Lung (tissue), 12 donors: ENCODE measurements around the gene FAM180A. TPM values are rescaled to one million over a fixed set of nuclear protein-coding genes. Genes with fewer than 3 reads are reported as not detected.

Source experiments
- ATAC-seq: fragments of 200-7000 bp; cut with Tn5 transposase; one replicate; pipeline ENCODE4 v1.9.1; 2020; ENCODE audit warnings: moderate number of reproducible peaks; ENCODE audit not compliant: insufficient read depth, low FRiP score
- DNase-seq, 3 donors: peaks; one replicate each; pipeline ENCODE4 v3.0.0-alpha.2; 2013 to 2017
- H3K27ac ChIP-seq, 2 donors: one replicate each; pipeline ENCODE4 v1.5.1; 2013; ENCODE audit warnings: mild to moderate bottlenecking in 2 of 2, moderate library complexity in 2 of 2, control low read depth in 1 of 2, inconsistent platforms in 1 of 2, low read depth in 1 of 2, low read length in 1 of 2
- H3K27me3 ChIP-seq, 3 donors: one replicate each; pipeline ENCODE4 v1.5.1; 2013; ENCODE audit warnings: low read length in 2 of 3; ENCODE audit not compliant: control insufficient read depth in 3 of 3, insufficient read depth in 3 of 3
- H3K36me3 ChIP-seq, 4 donors: one replicate each; pipeline ENCODE4 v1.5.1; 2013; ENCODE audit warnings: low read length in 4 of 4, mild to moderate bottlenecking in 1 of 4, moderate library complexity in 1 of 4; ENCODE audit not compliant: control insufficient read depth in 4 of 4, insufficient read depth in 4 of 4
- H3K4me1 ChIP-seq, 5 donors: one replicate each; pipeline ENCODE4 v1.5.1; 2013; ENCODE audit warnings: low read length in 5 of 5, mild to moderate bottlenecking in 2 of 5, moderate library complexity in 1 of 5; ENCODE audit not compliant: control insufficient read depth in 5 of 5, insufficient read depth in 5 of 5
- H3K4me3 ChIP-seq: one replicate; pipeline ENCODE4 v1.5.1; 2013; ENCODE audit warnings: mild to moderate bottlenecking, control low read depth, moderate library complexity
- H3K9ac ChIP-seq, 2 donors: one replicate each; pipeline ENCODE4 v1.5.1; 2013; ENCODE audit warnings: low read length in 2 of 2, control low read depth in 1 of 2; ENCODE audit not compliant: insufficient read depth in 1 of 2
- H3K9me3 ChIP-seq, 4 donors: one replicate each; pipeline ENCODE4 v1.5.1; 2013; ENCODE audit warnings: low read length in 3 of 4, mild to moderate bottlenecking in 1 of 4, moderate library complexity in 1 of 4; ENCODE audit not compliant: control insufficient read depth in 4 of 4, insufficient read depth in 3 of 4
- WGBS, 2 donors: extraction: QIAGEN DNeasy Blood & Tissue Kit; methylation state at CpG; one replicate each; pipeline ENCODE4 v1.1.7; 2013; 5-methylcytosine and 5-hydroxymethylcytosine counted together
- polyA plus RNA-seq, 2 donors: library from polyadenylated mRNA; stranded (reverse); fragments of 200-250 nt; gene quantifications; one replicate each; pipeline ENCODE4 v1.2.1, GENCODE V29; 2013
- total RNA-seq, 2 donors: library from RNA; depleted of rRNA in 1 of 2; stranded (reverse); fragments of >200 nt in 1 of 2; gene quantifications; one replicate each; pipeline ENCODE4 v1.2.1, GENCODE V29; 2014 to 2021
- TF ChIP-seq, protein P1 (sequence below): IDR thresholded peaks from 2 replicates; pipeline ENCODE4 v1.5.1; 2012; ENCODE audit warnings: mild to moderate bottlenecking; ENCODE audit errors: control extremely low read depth, extremely low read depth
- donor health status: control.
- donor health status: control.
- donor health status: Bipolar disorder and iron deficiency.
- donor health status: healthy.
- donor health status: DM: yes; HTN: yes; CAD: no.

Gene FAM180A
- total and polyA plus RNA-seq, 4 donors, result 0.18 to 2.1 (median 1.3) TPM

DNA sequence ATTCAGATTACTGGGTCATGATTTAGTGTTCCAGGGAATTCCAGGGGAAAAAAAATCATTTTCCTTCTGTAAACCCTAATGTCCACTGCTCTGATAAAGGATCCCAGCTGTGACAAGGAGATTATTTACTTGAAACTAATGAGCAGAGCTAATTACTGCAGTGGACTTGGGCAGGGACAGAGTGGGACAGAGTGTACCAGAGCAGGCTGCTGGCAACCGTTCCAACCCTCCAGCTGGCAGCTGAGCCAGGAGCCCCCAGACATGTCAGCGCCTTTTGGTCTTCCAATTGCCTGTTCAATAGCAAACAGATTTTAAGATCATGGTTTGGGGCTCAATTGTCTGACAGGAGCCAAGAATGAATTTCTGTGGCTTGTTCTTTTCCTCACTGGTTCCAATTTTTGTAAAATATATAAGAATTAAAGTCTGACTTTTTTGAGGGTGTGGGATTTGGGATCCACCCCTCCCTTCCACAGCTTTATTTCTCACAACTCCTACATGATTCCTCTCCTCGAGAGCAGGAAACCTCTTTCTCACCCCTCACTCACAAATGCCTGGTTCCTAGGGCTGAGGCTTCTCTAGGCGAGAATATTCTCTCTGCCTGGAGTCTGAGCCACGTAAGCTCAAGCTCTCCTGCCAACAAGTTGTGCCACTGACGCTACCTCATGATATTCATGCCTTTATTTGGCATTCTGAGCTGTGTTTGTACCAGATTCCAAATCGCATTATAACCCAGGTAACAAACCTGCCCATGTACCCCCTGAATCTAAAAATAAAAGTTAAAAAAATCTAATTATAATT, 20.6 kb upstream of the FAM180A start:
- TF ChIP-seq, protein P1, sequence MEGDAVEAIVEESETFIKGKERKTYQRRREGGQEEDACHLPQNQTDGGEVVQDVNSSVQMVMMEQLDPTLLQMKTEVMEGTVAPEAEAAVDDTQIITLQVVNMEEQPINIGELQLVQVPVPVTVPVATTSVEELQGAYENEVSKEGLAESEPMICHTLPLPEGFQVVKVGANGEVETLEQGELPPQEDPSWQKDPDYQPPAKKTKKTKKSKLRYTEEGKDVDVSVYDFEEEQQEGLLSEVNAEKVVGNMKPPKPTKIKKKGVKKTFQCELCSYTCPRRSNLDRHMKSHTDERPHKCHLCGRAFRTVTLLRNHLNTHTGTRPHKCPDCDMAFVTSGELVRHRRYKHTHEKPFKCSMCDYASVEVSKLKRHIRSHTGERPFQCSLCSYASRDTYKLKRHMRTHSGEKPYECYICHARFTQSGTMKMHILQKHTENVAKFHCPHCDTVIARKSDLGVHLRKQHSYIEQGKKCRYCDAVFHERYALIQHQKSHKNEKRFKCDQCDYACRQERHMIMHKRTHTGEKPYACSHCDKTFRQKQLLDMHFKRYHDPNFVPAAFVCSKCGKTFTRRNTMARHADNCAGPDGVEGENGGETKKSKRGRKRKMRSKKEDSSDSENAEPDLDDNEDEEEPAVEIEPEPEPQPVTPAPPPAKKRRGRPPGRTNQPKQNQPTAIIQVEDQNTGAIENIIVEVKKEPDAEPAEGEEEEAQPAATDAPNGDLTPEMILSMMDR, result no peak
- peak; percentile 33 to 40 (median 36) for DNase-seq
- no peaks in the 10 kb centered on the region for H3K36me3 ChIP-seq
- H3K4me3 ChIP-seq, result no peak overlapping the region
- H3K9ac ChIP-seq, result no peak overlapping the region
- ATAC-seq, result no peak
- H3K27ac ChIP-seq, result peak overlapping the region in 1 of 2 donors; percentile 66
- WGBS, 2 donors, result 76 to 86% methylated on average over 7 of the region's 7 CpGs
- no peaks in the 10 kb centered on the region for H3K9me3 ChIP-seq
- peaks cover 3 to 19% (median 7%) of the 10 kb centered on the region in 5 donors for H3K4me1 ChIP-seq
- no peaks in the 10 kb centered on the region for H3K27me3 ChIP-seq

DNA sequence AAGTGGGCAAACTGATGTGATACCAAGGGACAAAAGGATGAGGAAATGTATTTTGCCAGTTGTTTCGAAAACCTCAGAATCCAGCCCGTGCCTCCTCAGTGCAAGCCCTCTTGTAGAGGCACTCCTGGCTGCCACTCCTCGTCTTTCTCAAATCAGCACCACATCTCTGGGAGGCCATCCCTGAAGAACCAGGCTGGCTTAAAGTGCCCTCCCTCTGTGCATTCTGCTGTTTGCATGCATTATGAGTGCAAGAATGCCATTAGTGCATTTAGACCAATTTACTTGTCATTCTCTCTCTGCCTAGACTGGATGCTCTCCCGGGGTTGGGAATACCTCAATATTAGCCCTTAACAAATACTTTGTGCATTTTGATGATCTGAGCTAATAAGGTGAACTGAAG, 19.9 kb upstream of the FAM180A start:
- Histone ChIP-seq H3K4me3 (no peak overlapping the region), H3K4me1 (peaks cover 3 to 13% (median 3%) of the 10 kb centered on the region in 5 donors), H3K27ac (peak overlapping the region in 1 of 2 donors; percentile 66), H3K36me3 (no peaks in the 10 kb centered on the region), H3K9me3 (no peaks in the 10 kb centered on the region), H3K27me3 (no peaks in the 10 kb centered on the region), H3K9ac (no peak overlapping the region)
- TF ChIP-seq, protein P1, result no peak
- no peak for DNase-seq
- ATAC-seq, result no peak
- 60 to 69% methylated on average over 4 of the region's 4 CpGs for WGBS, 2 donors

DNA sequence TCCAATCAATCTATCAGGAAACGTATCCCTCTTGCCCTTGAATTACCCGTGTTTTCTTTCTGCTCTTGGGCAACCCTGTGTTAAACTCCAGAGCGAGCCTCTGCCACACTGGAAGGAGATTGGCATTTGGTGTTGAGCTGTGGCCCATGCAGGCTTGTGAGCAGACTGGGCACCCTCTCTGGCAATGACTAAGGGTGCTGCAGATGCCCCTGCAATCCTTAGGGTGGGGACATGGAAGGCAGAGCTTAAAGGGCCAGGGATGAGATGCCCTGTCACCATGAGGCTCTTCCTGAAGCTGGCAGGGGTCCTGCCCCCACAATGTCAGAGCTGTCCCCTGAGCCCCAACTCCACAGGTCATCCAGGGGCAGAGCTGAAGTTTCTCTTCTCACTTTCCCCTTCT, 19.5 kb upstream of the FAM180A start:
- Histone ChIP-seq H3K36me3 (no peaks in the 10 kb centered on the region), H3K27me3 (no peaks in the 10 kb centered on the region), H3K9me3 (no peaks in the 10 kb centered on the region), H3K27ac (peak overlapping the region in 1 of 2 donors; percentile 66), H3K4me1 (peaks cover 2 to 9% (median 3%) of the 10 kb centered on the region in 5 donors), H3K9ac (no peak overlapping the region), H3K4me3 (no peak overlapping the region)
- WGBS, 2 donors, result 77 to 86% methylated on average over 3 of the region's 3 CpGs
- no peak for DNase-seq
- no peak for ATAC-seq
- TF ChIP-seq, protein P1, result no peak
